HEK293 (cell line): ENCODE data around the gene CYS1.

Source experiments
- BCL11A ChIP-seq: fragments of 450-650 bp; formaldehyde crosslinking; IDR thresholded peaks from 2 replicates; pipeline ENCODE4 v1.5.1; 2016; ENCODE audit warnings: low read depth, missing biosample characterization, missing genetic modification characterization
- BCL6B ChIP-seq: fragments of 450-650 bp; formaldehyde crosslinking; IDR thresholded peaks from 2 replicates; pipeline ENCODE4 v1.5.1; 2017; ENCODE audit warnings: missing biosample characterization, missing genetic modification characterization
- GLIS2 ChIP-seq: fragments of 450-650 bp; formaldehyde crosslinking; IDR thresholded peaks from 2 replicates; pipeline ENCODE4 v1.5.1; 2016; ENCODE audit warnings: missing biosample characterization, missing genetic modification characterization
- HIC1 ChIP-seq: fragments of 450-650 bp; formaldehyde crosslinking; IDR thresholded peaks from 2 replicates; pipeline ENCODE4 v1.5.1; 2016; ENCODE audit warnings: missing biosample characterization, missing genetic modification characterization
- HOXC10 ChIP-seq: sonication (generic); formaldehyde crosslinking; IDR thresholded peaks from 2 replicates; pipeline ENCODE4 v1.8.1; 2023; ENCODE audit warnings: mild to moderate bottlenecking, missing genetic modification reagents
- OVOL3 ChIP-seq: fragments of 450-650 bp; formaldehyde crosslinking; IDR thresholded peaks from 2 replicates; pipeline ENCODE4 v1.5.1; 2016; ENCODE audit warnings: missing biosample characterization, missing genetic modification characterization
- PRDM4 ChIP-seq: fragments of 450-650 bp; formaldehyde crosslinking; IDR thresholded peaks from 2 replicates; pipeline ENCODE4 v1.5.1; 2017; ENCODE audit warnings: missing biosample characterization, missing genetic modification characterization
- SCRT1 ChIP-seq: fragments of 450-650 bp; formaldehyde crosslinking; IDR thresholded peaks from 2 replicates; pipeline ENCODE4 v1.5.1; 2016; ENCODE audit warnings: missing biosample characterization, missing genetic modification characterization, borderline replicate concordance
- SCRT2 ChIP-seq: fragments of 450-650 bp; formaldehyde crosslinking; IDR thresholded peaks from 2 replicates; pipeline ENCODE4 v1.5.1; 2016; ENCODE audit warnings: missing biosample characterization, missing genetic modification characterization
- SP3 ChIP-seq: fragments of 450-650 bp; formaldehyde crosslinking; IDR thresholded peaks from 2 replicates; pipeline ENCODE4 v1.5.1; 2016; ENCODE audit warnings: missing biosample characterization, missing genetic modification characterization
- YY2 ChIP-seq: fragments of 450-650 bp; formaldehyde crosslinking; IDR thresholded peaks from 2 replicates; pipeline ENCODE4 v1.5.1; 2016; ENCODE audit warnings: missing biosample characterization, missing genetic modification characterization
- ZBTB21 ChIP-seq: fragments of 450-650 bp; formaldehyde crosslinking; IDR thresholded peaks from 2 replicates; pipeline ENCODE4 v1.5.1; 2017; ENCODE audit warnings: missing biosample characterization, missing genetic modification characterization
- ZBTB48 ChIP-seq: fragments of 450-650 bp; formaldehyde crosslinking; IDR thresholded peaks from 2 replicates; pipeline ENCODE4 v1.5.1; 2016; ENCODE audit warnings: missing biosample characterization, missing genetic modification characterization
- ZFP3 ChIP-seq: fragments of 450-650 bp; formaldehyde crosslinking; IDR thresholded peaks from 2 replicates; pipeline ENCODE4 v1.5.1; 2016; ENCODE audit warnings: low read depth, missing biosample characterization, missing genetic modification characterization
- ZNF138 ChIP-seq: fragments of 450-650 bp; formaldehyde crosslinking; IDR thresholded peaks from 2 replicates; pipeline ENCODE4 v1.5.1; 2016; ENCODE audit warnings: missing biosample characterization, missing genetic modification characterization, borderline replicate concordance
- ZNF184 ChIP-seq: fragments of 450-650 bp; IDR thresholded peaks from 2 replicates; pipeline ENCODE4 v1.5.1; 2018; ENCODE audit warnings: missing biosample characterization, mild to moderate bottlenecking, missing genetic modification characterization
- ZNF362 ChIP-seq: fragments of 450-650 bp; formaldehyde crosslinking; IDR thresholded peaks from 2 replicates; pipeline ENCODE4 v1.5.1; 2016; ENCODE audit warnings: missing biosample characterization, missing genetic modification characterization
- ZNF433 ChIP-seq: fragments of 450-650 bp; formaldehyde crosslinking; IDR thresholded peaks from 2 replicates; pipeline ENCODE4 v1.5.1; 2016; ENCODE audit warnings: missing biosample characterization, missing genetic modification characterization, low read depth
- ZNF501 ChIP-seq: fragments of 450-650 bp; formaldehyde crosslinking; IDR thresholded peaks from 2 replicates; pipeline ENCODE4 v1.5.1; 2016; ENCODE audit warnings: missing biosample characterization, missing genetic modification characterization
- ZNF518A ChIP-seq: fragments of 450-650 bp; formaldehyde crosslinking; conservative IDR thresholded peaks from 2 replicates; pipeline ENCODE4 v1.5.1; 2016; ENCODE audit warnings: low read depth, missing biosample characterization, missing genetic modification characterization
- ZNF600 ChIP-seq: fragments of 450-650 bp; formaldehyde crosslinking; IDR thresholded peaks from 2 replicates; pipeline ENCODE4 v1.5.1; 2016; ENCODE audit warnings: missing biosample characterization, missing genetic modification characterization
- ZNF621 ChIP-seq: fragments of 450-650 bp; formaldehyde crosslinking; IDR thresholded peaks from 2 replicates; pipeline ENCODE4 v1.5.1; 2017; ENCODE audit warnings: missing biosample characterization, missing genetic modification characterization
- ZNF623 ChIP-seq: fragments of 450-650 bp; formaldehyde crosslinking; IDR thresholded peaks from 2 replicates; pipeline ENCODE4 v1.5.1; 2016; ENCODE audit warnings: missing biosample characterization, missing genetic modification characterization
- ZNF660 ChIP-seq: fragments of 450-650 bp; IDR thresholded peaks from 2 replicates; pipeline ENCODE4 v1.5.1; 2018; ENCODE audit warnings: missing biosample characterization, mild to moderate bottlenecking, missing genetic modification characterization
- ZNF768 ChIP-seq: fragments of 450-650 bp; formaldehyde crosslinking; IDR thresholded peaks from 2 replicates; pipeline ENCODE4 v1.5.1; 2018; ENCODE audit warnings: missing biosample characterization, mild to moderate bottlenecking, missing genetic modification characterization
- ZNF791 ChIP-seq: fragments of 450-650 bp; formaldehyde crosslinking; IDR thresholded peaks from 2 replicates; pipeline ENCODE4 v1.5.1; 2016; ENCODE audit warnings: missing biosample characterization, missing genetic modification characterization
- ZSCAN5A ChIP-seq: fragments of 450-650 bp; formaldehyde crosslinking; IDR thresholded peaks from 2 replicates; pipeline ENCODE4 v1.5.1; 2016; ENCODE audit warnings: missing biosample characterization, missing genetic modification characterization

Gene CYS1

GRCh38 chr2:10120158-10120876 lies 40.1 kb upstream of the CYS1 start (continued):
- TF ChIP-seq ZNF518A (no peak), ZNF501 (peak; percentile 71), YY2 (no peak), PRDM4 (tag by site-specific recombination) (no peak), OVOL3 (tag by site-specific recombination) (no peak), SCRT2 (tag by site-specific recombination) (peak; percentile 53), ZNF791 (no peak), HOXC10 (no peak), ZSCAN5A (tag by site-specific recombination) (peak; percentile 63; the same call in 1 of the 2 replicates), SCRT1 (tag by site-specific recombination) (no peak; the same call in 1 of the 2 replicates), ZNF362 (0 out of 2 replicates have a peak, but pooled peaks have one; percentile 32), ZNF660 (no peak; the same call in 1 of the 2 replicates), ZNF138 (tag by site-specific recombination) (no peak), SP3 (tag by site-specific recombination) (peak; percentile 89), ZNF600 (tag by site-specific recombination) (peak; percentile 44), ZNF184 (tag by site-specific recombination) (no peak), BCL11A (tag by site-specific recombination) (peak; percentile 83; the same call in 1 of the 2 replicates), BCL6B (tag by site-specific recombination) (no peak), ZFP3 (tag by site-specific recombination) (no peak), ZBTB48 (tag by site-specific recombination) (no peak), ZNF768 (tag by site-specific recombination) (no peak), HIC1 (tag by site-specific recombination) (peak; percentile 95), ZBTB21 (tag by site-specific recombination) (no peak), GLIS2 (tag by site-specific recombination) (peak; percentile 96), ZNF621 (tag by site-specific recombination) (no peak), ZNF623 (tag by site-specific recombination) (no peak), ZNF433 (tag by site-specific recombination) (no peak)
